Measurements from ENCODE around the gene SPAAR.
A peak's percentile ranks its signal among the peaks of the same experiment; 100 is the strongest.

SPAAR gene

GRCh38 chr9:35944841-35945240 lies 35.6 kb downstream of the SPAAR start:
- H3K4me2 ChIP-seq (ENCODE audit: low read depth, low read length, poor library complexity, severe bottlenecking) = no peak overlapping the region

GRCh38 chr9:35945341-35946018 lies 36.2 kb downstream of the SPAAR start:
- Histone ChIP-seq H3K79me2 (ENCODE audit: insufficient read depth, low read length) (no peaks in the 10 kb centered on the region), H3K9ac (ENCODE audit: low read length) (no peak overlapping the region), H3K4me3 (ENCODE audit: insufficient read depth, low read length, poor library complexity, severe bottlenecking) (no peak overlapping the region), H3K9me2 (replicated peaks; ENCODE audit: insufficient read depth, low read length) (no peaks in the 10 kb centered on the region), H3K27ac (ENCODE audit: low read depth, low read length) (no peak overlapping the region), H3F3A (ENCODE audit: insufficient read depth) (no peaks in the 10 kb centered on the region), H2AFZ (ENCODE audit: low read depth, low read length, severe bottlenecking) (peak overlapping the region; percentile 62), H3K27me3 (ENCODE audit: low read length) (no peaks in the 10 kb centered on the region), H3K4me2 (ENCODE audit: low read depth, low read length, poor library complexity, severe bottlenecking) (no peak overlapping the region), H3K9me3 (ENCODE audit: insufficient read depth, low read length) (no peaks in the 10 kb centered on the region), H3K36me3 (ENCODE audit: low read length) (no peaks in the 10 kb centered on the region), H4K20me1 (ENCODE audit: low read depth, low read length) (no peaks in the 10 kb centered on the region)
- TF ChIP-seq EZH2phosphoT487 (conservative IDR thresholded peaks at IDR 0.05; ENCODE audit: low read length) (no peak), CTCF (IDR thresholded peaks at IDR 0.05; ENCODE audit: insufficient read depth, low read length, poor library complexity, severe bottlenecking) (peak; percentile 98)

More at GRCh38 chr9:35944841-35945240, 35.6 kb downstream of the SPAAR start:
- Histone ChIP-seq H3K27me3 (ENCODE audit: low read length) (no peaks in the 10 kb centered on the region), H3K36me3 (ENCODE audit: low read length) (no peaks in the 10 kb centered on the region), H3K27ac (ENCODE audit: low read depth, low read length) (no peak overlapping the region), H3K9ac (ENCODE audit: low read length) (no peak overlapping the region), H3K9me2 (replicated peaks; ENCODE audit: insufficient read depth, low read length) (no peaks in the 10 kb centered on the region), H3K9me3 (ENCODE audit: insufficient read depth, low read length) (no peaks in the 10 kb centered on the region), H3F3A (ENCODE audit: insufficient read depth) (no peaks in the 10 kb centered on the region), H3K4me3 (ENCODE audit: insufficient read depth, low read length, poor library complexity, severe bottlenecking) (no peak overlapping the region), H4K20me1 (ENCODE audit: low read depth, low read length) (no peaks in the 10 kb centered on the region), H3K79me2 (ENCODE audit: insufficient read depth, low read length) (no peaks in the 10 kb centered on the region), H2AFZ (ENCODE audit: low read depth, low read length, severe bottlenecking) (no peak overlapping the region)
- no peak for TF ChIP-seq CTCF (IDR thresholded peaks at IDR 0.05; ENCODE audit: insufficient read depth, low read length, poor library complexity, severe bottlenecking)
- no peak for TF ChIP-seq EZH2phosphoT487 (conservative IDR thresholded peaks at IDR 0.05; ENCODE audit: low read length)

- Histone ChIP-seq H3K79me2 (ENCODE audit: insufficient read depth, low read length) (no peaks in the 10 kb centered on the region), H2AFZ (ENCODE audit: low read depth, low read length, severe bottlenecking) (no peak overlapping the region)
Measured at GRCh38 chr9:35948451-35948850, 39.2 kb downstream of the SPAAR start.

More at GRCh38 chr9:35948451-35948850, 39.2 kb downstream of the SPAAR start:
- no peak for TF ChIP-seq CTCF (IDR thresholded peaks at IDR 0.05; ENCODE audit: insufficient read depth, low read length, poor library complexity, severe bottlenecking)
- TF ChIP-seq EZH2phosphoT487 (conservative IDR thresholded peaks at IDR 0.05; ENCODE audit: low read length) = no peak
- Histone ChIP-seq H3K9me2 (replicated peaks; ENCODE audit: insufficient read depth, low read length) (no peaks in the 10 kb centered on the region), H3K27me3 (ENCODE audit: low read length) (no peaks in the 10 kb centered on the region), H3K4me2 (ENCODE audit: low read depth, low read length, poor library complexity, severe bottlenecking) (no peak overlapping the region), H3F3A (ENCODE audit: insufficient read depth) (no peaks in the 10 kb centered on the region), H4K20me1 (ENCODE audit: low read depth, low read length) (no peaks in the 10 kb centered on the region), H3K4me3 (ENCODE audit: insufficient read depth, low read length, poor library complexity, severe bottlenecking) (no peak overlapping the region), H3K9me3 (ENCODE audit: insufficient read depth, low read length) (no peaks in the 10 kb centered on the region), H3K9ac (ENCODE audit: low read length) (no peak overlapping the region), H3K27ac (ENCODE audit: low read depth, low read length) (no peak overlapping the region), H3K36me3 (ENCODE audit: low read length) (no peaks in the 10 kb centered on the region)

Data from SU-DHL-6 (cell line).